Kidney (tissue), 14 donors: Measurements from ENCODE around the gene CCT6A. TPM values are rescaled to one million over a fixed set of nuclear protein-coding genes. Genes with fewer than 3 reads are reported as not detected.
A peak's percentile ranks its signal among the peaks of the same experiment; 100 is the strongest.

Experiments used
- DNase-seq, 5 donors: peaks; one replicate each; pipeline ENCODE4 v3.0.0-alpha.2; 2013 to 2020
- FAIRE-seq: peaks from 2 replicates; lab custom pipeline; 2012; peaks lifted over from hg19 to GRCh38; lab: Jason Lieb, UNC
- H3K27ac ChIP-seq, 2 donors: one replicate each; pipeline ENCODE4 v1.7.0; 2013; ENCODE audit warnings: low read depth in 2 of 2, low read length in 2 of 2, inconsistent platforms in 1 of 2
- H3K27me3 ChIP-seq: one replicate; pipeline ENCODE4 v1.7.1; 2013; ENCODE audit warnings: low read length, inconsistent platforms; ENCODE audit not compliant: control insufficient read depth, insufficient read depth
- H3K36me3 ChIP-seq, 3 donors: one replicate each; pipeline versions ENCODE4 v1.7.0 to v1.7.1; 2013; ENCODE audit warnings: low read length in 3 of 3, control low read depth in 1 of 3, inconsistent platforms in 1 of 3; ENCODE audit not compliant: insufficient read depth in 3 of 3, control insufficient read depth in 2 of 3
- H3K4me1 ChIP-seq, 3 donors: one replicate each; pipeline versions ENCODE4 v1.7.0 to v1.7.1; 2013; ENCODE audit warnings: low read length in 3 of 3, inconsistent platforms in 1 of 3, low read depth in 1 of 3; ENCODE audit not compliant: control insufficient read depth in 2 of 3, insufficient read depth in 2 of 3
- H3K4me3 ChIP-seq, 3 donors: one replicate each; pipeline versions ENCODE4 v1.7.0 to v1.8.1; 2013; ENCODE audit warnings: low read length in 3 of 3, control low read depth in 1 of 3, inconsistent platforms in 1 of 3
- H3K9ac ChIP-seq, 3 donors: one replicate each; pipeline versions ENCODE4 v1.7.0 to v1.7.1; 2013; ENCODE audit warnings: low read length in 3 of 3, control low read depth in 1 of 3, inconsistent platforms in 1 of 3
- H3K9me3 ChIP-seq, 3 donors: one replicate each; pipeline versions ENCODE4 v1.7.0 to v1.7.1; 2013; ENCODE audit warnings: low read length in 3 of 3, control low read depth in 1 of 3, inconsistent platforms in 1 of 3; ENCODE audit not compliant: control insufficient read depth in 2 of 3, insufficient read depth in 1 of 3
- CTCF ChIP-seq: IDR thresholded peaks from 3 replicates; pipeline ENCODE4 v1.5.1; 2012; ENCODE audit warnings: mild to moderate bottlenecking, moderate library complexity, borderline replicate concordance; ENCODE audit not compliant: insufficient read depth; ENCODE audit errors: extremely low read depth
- intact Hi-C: fragments of 100-400 bp; cut with DNase I; formaldehyde crosslinking; loops from one replicate; pipeline ENCODE4 v1.11.1; 2022
- polyA plus RNA-seq: library from polyadenylated mRNA; stranded (reverse); fragments of 350-450 nt; fragmentation: Illumina TruSeq; extraction: RNeasy Lipid Tissue Mini Kit (QIAGEN cat#74804); gene quantifications from one replicate; pipeline ENCODE4 v1.2.3, GENCODE V29; 2014; ENCODE audit warnings: low read depth, low replicate concordance; ENCODE audit not compliant: insufficient read depth
- total RNA-seq: library from RNA; stranded (reverse); fragmentation: NEBNext Ultra II Directional; extraction: Animal tissue kit (Norgen Biotek cat#: 25700); gene quantifications from one replicate; pipeline ENCODE4 v1.2.1, GENCODE V29; 2021
- donor health status: control.
- donor health status: control.
- donor health status: control.
- donor health status: control.
- donor health status: control.
- donor health status: DM: yes; HTN: yes; CAD: no.
- donor health status: Normal renal cell carcinoma (clear cell type).

Gene CCT6A
- total and polyA plus RNA-seq, 2 donors from 2014 or later, result 92.8 to 124 TPM

DNA sequence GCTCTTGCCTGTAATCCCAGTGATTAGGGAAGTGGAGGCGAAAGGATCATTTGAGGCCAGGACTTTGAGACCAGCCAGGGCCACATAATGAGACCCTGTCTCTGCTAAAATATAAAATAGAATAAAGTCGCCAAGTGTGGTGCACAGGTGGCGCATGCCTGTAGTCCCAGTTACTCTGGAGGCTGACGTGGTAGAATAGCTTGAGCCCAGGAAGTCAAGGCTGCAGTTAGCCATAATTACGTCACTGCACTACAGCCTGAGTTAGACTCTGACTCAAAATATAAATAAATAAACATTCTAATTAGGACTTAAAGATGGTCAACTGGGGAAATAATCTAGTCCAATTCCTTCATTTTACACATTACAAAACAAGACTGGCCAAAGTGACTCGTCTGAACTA, 53.9 kb downstream of the CCT6A start:
- H3K27me3 ChIP-seq, result no peaks in the 10 kb centered on the region
- intact Hi-C loops, result no loop called here
- peak in 3 of 5 donors; percentile 33 to 70 (median 68) for DNase-seq
- peaks cover 3 to 35% (median 16%) of the 10 kb centered on the region in 3 donors for H3K36me3 ChIP-seq
- no peak for TF ChIP-seq CTCF
- H3K4me3 ChIP-seq, result peak overlapping the region; percentile 98 to 100 (median 98)
- FAIRE-seq, result no peak
- H3K4me1 ChIP-seq, result peaks cover 0 to 6% (median 0%) of the 10 kb centered on the region in 3 donors
- no peaks in the 10 kb centered on the region for H3K9me3 ChIP-seq
- H3K9ac ChIP-seq, result peak overlapping the region; percentile 86 to 99 (median 98)
- peak overlapping the region; percentile 93 to 95 for H3K27ac ChIP-seq

DNA sequence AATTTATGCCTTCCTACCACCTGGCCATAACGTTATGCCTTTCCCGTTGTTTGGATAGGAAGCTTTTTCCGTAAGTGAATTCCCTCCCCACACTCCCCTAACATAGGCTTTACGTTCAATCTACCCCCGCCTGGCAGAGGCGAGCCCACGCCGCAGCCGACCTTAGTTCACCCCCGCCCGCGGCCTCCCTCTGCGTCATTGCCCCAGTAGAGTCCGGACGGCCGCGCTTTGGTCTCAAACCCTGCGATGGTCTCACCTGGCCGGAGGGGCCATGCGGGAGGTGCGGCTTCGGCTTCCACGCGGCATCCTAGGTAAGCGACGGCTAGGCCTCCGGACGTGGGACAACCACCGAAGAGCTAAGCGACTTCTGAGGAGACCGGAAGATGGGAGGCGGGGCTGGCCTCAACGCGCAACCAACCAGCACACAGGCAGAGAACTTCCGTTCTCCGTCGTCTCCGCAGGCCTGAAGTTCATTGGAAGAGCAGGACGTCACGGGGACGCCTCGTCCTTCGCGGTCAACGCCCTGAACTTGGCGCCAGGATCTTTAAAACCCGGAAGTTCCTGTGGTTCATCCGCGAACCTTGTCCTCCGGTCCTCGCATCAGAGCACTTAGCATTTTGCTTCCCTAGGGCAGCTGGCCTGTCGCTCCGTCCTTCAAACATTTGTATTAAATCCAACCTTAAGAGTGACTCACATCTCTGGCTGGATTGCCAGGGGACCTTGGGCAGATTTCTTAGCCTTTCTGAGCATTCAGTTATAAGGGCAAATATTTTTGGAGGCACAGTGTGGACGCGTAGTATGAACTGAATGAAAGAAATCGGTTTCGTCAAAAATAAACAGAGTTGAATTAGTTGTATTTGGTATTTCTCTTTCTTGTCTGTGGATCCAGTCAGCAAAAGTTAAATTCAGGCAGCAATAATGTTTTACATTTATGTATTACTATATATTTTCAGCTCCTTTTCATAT, 54.8 kb downstream of the CCT6A start, which contains the start of gene CHCHD2:
Gene CHCHD2 (minus strand): TSS at position 369 of the 966 bp plus-strand sequence. CDS start 63 bp downstream, at position 306.
- Histone ChIP-seq H3K27ac (peak within 1 kb of the TSS; percentile 93 to 95), H3K4me3 (peak within 1 kb of the TSS; percentile 98 to 100 (median 98)), H3K4me1 (peaks cover 0 to 6% (median 0%) of the 10 kb centered on the region in 3 donors), H3K9me3 (no peaks in the 10 kb centered on the region), H3K27me3 (no peaks in the 10 kb centered on the region), H3K9ac (peak within 1 kb of the TSS; percentile 86 to 99 (median 98)), H3K36me3 (peaks cover 3 to 26% (median 13%) of the 10 kb centered on the region in 3 donors)
- FAIRE-seq, result peak; percentile 92
- peak; percentile 97 to 99 (median 99) for DNase-seq
- intact Hi-C loops, result no loop called here
- no peak for TF ChIP-seq CTCF

- no peak overlapping the region for H3K9ac ChIP-seq
- H3K27ac ChIP-seq, result no peak overlapping the region
- H3K36me3 ChIP-seq, result peaks cover under 1 to 12% (median 7%) of the 10 kb centered on the region in 3 donors
- H3K4me1 ChIP-seq, result peaks cover 0 to 6% (median 0%) of the 10 kb centered on the region in 3 donors
- TF ChIP-seq CTCF, result no peak
- no peaks in the 10 kb centered on the region for H3K9me3 ChIP-seq
- DNase-seq (no peak), FAIRE-seq (no peak)
- H3K4me3 ChIP-seq, result no peak overlapping the region
- no peaks in the 10 kb centered on the region for H3K27me3 ChIP-seq
- intact Hi-C loops, result no loop called here
Observed at GRCh38 chr7:56107954-56108258, 56.3 kb downstream of the CCT6A start.
